Ovary (tissue), 9 donors: ENCODE results near the gene IL17RA. TPM values are rescaled to one million over a fixed set of nuclear protein-coding genes. Genes with fewer than 3 reads are reported as not detected.

Experiments
- DNase-seq, 5 donors: peaks; one replicate each; pipeline ENCODE4 v3.0.0-alpha.2; 2019 to 2020
- H3K27ac ChIP-seq, 2 donors: fragments of 200-600 bp; one replicate each; pipeline versions ENCODE4 v1.5.1 to v1.8.0; 2019 to 2022
- H3K27me3 ChIP-seq: fragments of 200-600 bp; one replicate; pipeline ENCODE4 v1.8.0; 2022
- H3K36me3 ChIP-seq: fragments of 200-600 bp; sonication (generic); one replicate; pipeline ENCODE4 v1.5.1; 2019
- H3K4me1 ChIP-seq: one replicate; pipeline ENCODE4 v1.8.1; 2013; ENCODE audit warnings: mild to moderate bottlenecking, moderate library complexity; ENCODE audit not compliant: insufficient read depth
- H3K4me3 ChIP-seq: fragments of 200-600 bp; sonication (generic); one replicate; pipeline ENCODE4 v1.5.1; 2017
- H3K9me3 ChIP-seq, 2 donors: fragments of 200-600 bp in 1 of 2; sonication (generic) in 1 of 2; one replicate each; pipeline versions ENCODE4 v1.5.1 to v1.8.1; 2013 to 2019; ENCODE audit warnings: mild to moderate bottlenecking in 1 of 2, moderate library complexity in 1 of 2
- EP300 ChIP-seq: sonication (generic); formaldehyde crosslinking; IDR thresholded peaks from one replicate; pipeline ENCODE4 v1.6.1; 2017; ENCODE audit warnings: antibody characterized with exemption
- POLR2A ChIP-seq: fragments of 450-650 bp; IDR thresholded peaks from one replicate; pipeline ENCODE4 v1.6.1; 2017; ENCODE audit warnings: antibody characterized with exemption, mild to moderate bottlenecking, moderate library complexity
- WGBS, 3 donors: extraction: QIAGEN DNeasy Blood & Tissue Kit in 1 of 3; methylation state at CpG; one replicate each; pipeline versions ENCODE4 v1.1.5 to v1.1.7; 2013 to 2017; 5-methylcytosine and 5-hydroxymethylcytosine counted together
- intact Hi-C, 4 donors: fragments of 100-400 bp; cut with DNase I; formaldehyde crosslinking; loops; one replicate each; pipeline versions ENCODE4 v1.11.0 to v1.15.1; 2022 to 2023
- polyA plus RNA-seq, 2 donors: library from polyadenylated mRNA; stranded (reverse); fragments of 200-250 nt in 1 of 2; fragments of 350-450 nt in 1 of 2; fragmentation: Illumina TruSeq in 1 of 2; extraction: RNeasy Lipid Tissue Mini Kit (QIAGEN cat#74804) in 1 of 2; gene quantifications; one replicate each; pipeline ENCODE4 v1.2.3, GENCODE V29; 2013 to 2014
- total RNA-seq, 7 donors: library from RNA; depleted of rRNA in 2 of 7; stranded (reverse); fragments of >200 nt in 2 of 7; fragmentation: NEBNext Ultra II Directional in 3 of 7; extraction: Animal tissue kit (Norgen Biotek cat#: 25700) in 3 of 7; gene quantifications; one replicate each; pipeline versions ENCODE4 v1.1.0 to v1.2.4, GENCODE V29; 2016 to 2023
- TF ChIP-seq, protein P1 (sequence below), 3 donors: fragments of 450-650 bp in 2 of 3; fragments of 200-600 bp in 1 of 3; IDR thresholded peaks; one replicate each; pipeline versions ENCODE4 v1.5.1 to v1.8.0; 2016 to 2022; ENCODE audit warnings: antibody characterized with exemption in 3 of 3, mild to moderate bottlenecking in 1 of 3
- donor health status: DM: no; HTN: no; CAD: no; lungs with moderate emphysema.
- donor health status: DM: no; HTN: no; CAD: no.
- donor health status: Bipolar disorder and iron deficiency.
- donor health status: DM: yes; HTN: yes; CAD: no.
- donor health status: DM: no; HTN: no; CAD: no.
- donor health status: DM: yes; HTN: yes; CAD: no.

The IL17RA gene
- total and polyA plus RNA-seq, 9 donors = 6.4 to 18.1 (median 13.1) TPM

- Histone ChIP-seq H3K4me1 (peaks cover 4% of the 10 kb centered on the region), H3K27ac (no peak overlapping the region), H3K9me3 (no peaks in the 10 kb centered on the region), H3K27me3 (no peaks in the 10 kb centered on the region), H3K36me3 (no peaks in the 10 kb centered on the region), H3K4me3 (no peak overlapping the region)
- intact Hi-C loops = loop anchor here in 1 of 4 donors (10.0 kb wide), 1 partner anchor 72 kb away; the partner anchor contains the start of gene HDHD5
- TF ChIP-seq EP300 = no peak
- TF ChIP-seq POLR2A = no peak
- TF ChIP-seq, protein P1, sequence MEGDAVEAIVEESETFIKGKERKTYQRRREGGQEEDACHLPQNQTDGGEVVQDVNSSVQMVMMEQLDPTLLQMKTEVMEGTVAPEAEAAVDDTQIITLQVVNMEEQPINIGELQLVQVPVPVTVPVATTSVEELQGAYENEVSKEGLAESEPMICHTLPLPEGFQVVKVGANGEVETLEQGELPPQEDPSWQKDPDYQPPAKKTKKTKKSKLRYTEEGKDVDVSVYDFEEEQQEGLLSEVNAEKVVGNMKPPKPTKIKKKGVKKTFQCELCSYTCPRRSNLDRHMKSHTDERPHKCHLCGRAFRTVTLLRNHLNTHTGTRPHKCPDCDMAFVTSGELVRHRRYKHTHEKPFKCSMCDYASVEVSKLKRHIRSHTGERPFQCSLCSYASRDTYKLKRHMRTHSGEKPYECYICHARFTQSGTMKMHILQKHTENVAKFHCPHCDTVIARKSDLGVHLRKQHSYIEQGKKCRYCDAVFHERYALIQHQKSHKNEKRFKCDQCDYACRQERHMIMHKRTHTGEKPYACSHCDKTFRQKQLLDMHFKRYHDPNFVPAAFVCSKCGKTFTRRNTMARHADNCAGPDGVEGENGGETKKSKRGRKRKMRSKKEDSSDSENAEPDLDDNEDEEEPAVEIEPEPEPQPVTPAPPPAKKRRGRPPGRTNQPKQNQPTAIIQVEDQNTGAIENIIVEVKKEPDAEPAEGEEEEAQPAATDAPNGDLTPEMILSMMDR (IDR thresholded peaks at IDR 0.05) = no peak
- WGBS, 3 donors = 90 to 91% (median 91%) methylated on average over 5 of the region's 5 CpGs
- no peak for DNase-seq
Observed at GRCh38 chr22:17083255-17083654, 1.5 kb upstream of the IL17RA start.

DNA sequence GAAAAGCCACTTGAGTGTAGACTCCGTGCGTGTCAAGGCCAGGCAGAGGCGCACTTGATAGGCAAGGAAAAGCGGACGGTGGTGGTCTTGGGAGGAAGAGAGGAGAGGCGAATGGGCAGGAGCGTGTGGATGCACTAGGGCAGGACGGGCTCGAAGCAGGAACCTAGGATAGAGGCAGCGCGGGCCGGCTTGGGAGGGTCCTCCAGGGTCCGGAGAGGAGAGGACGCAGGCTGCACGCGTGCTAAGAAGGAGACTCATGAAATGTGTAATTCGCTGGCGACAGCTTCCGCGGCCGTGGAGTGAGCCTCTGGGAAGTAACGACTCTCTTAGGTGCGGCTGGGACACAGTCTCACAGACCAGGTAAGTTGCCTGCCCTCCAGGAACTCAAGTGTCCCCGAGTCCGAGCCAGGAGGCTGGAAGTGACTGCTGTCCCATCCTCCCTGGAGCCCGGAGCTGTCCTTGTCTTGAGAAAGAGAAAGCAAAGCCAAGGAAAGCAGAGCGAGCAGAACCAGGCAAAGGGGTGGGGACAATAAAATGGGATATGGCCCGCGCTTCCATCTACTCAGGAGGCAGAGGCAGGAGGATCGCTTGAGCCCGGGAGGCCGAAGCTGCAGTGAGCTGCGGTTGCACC lies 874 bp upstream of the IL17RA start:
- intact Hi-C loops = loop anchor here in 1 of 4 donors (10.0 kb wide), 1 partner anchor 71 kb away; the partner anchor contains the start of gene HDHD5
- WGBS, 3 donors = 78 to 82% (median 81%) methylated on average over 33 of the region's 33 CpGs

GRCh38 chr22:17085277-17086181 lies 729 bp downstream of the IL17RA start:
- Histone ChIP-seq H3K9me3 (no peaks in the 10 kb centered on the region), H3K4me3 (peak overlapping the region; percentile 60), H3K4me1 (peaks cover 4% of the 10 kb centered on the region), H3K27me3 (no peaks in the 10 kb centered on the region), H3K36me3 (no peaks in the 10 kb centered on the region), H3K27ac (peak overlapping the region; percentile 68 to 70)
- intact Hi-C loops = loop anchor here in 1 of 4 donors (10.0 kb wide), 1 partner anchor 69 kb away; the partner anchor contains the start of gene HDHD5
- DNase-seq = peak in 4 of 5 donors; percentile 33 to 55 (median 52)
- WGBS, 3 donors = 5 to 9% (median 9%) methylated on average over 61 to 92 of the region's 92 CpGs
- TF ChIP-seq POLR2A (no peak), EP300 (no peak)
- TF ChIP-seq, protein P1 (IDR thresholded peaks at IDR 0.05) = no peak

More for the DNA sequence above, 874 bp upstream of the IL17RA start:
- Histone ChIP-seq H3K27me3 (no peaks in the 10 kb centered on the region), H3K27ac (no peak overlapping the region), H3K36me3 (no peaks in the 10 kb centered on the region), H3K4me1 (peaks cover 4% of the 10 kb centered on the region), H3K9me3 (no peaks in the 10 kb centered on the region), H3K4me3 (peak overlapping the region; percentile 60)
- peak in 3 of 5 donors; percentile 32 to 44 (median 44) for DNase-seq
- TF ChIP-seq, protein P1 (IDR thresholded peaks at IDR 0.05) = no peak

GRCh38 chr22:17086296-17086695 lies 1.5 kb downstream of the IL17RA start:
- no peak for DNase-seq
- WGBS, 3 donors = 80 to 82% (median 80%) methylated on average over 7 of the region's 7 CpGs
- Histone ChIP-seq H3K4me3 (no peak overlapping the region), H3K27ac (no peak overlapping the region), H3K36me3 (no peaks in the 10 kb centered on the region), H3K9me3 (no peaks in the 10 kb centered on the region), H3K27me3 (no peaks in the 10 kb centered on the region), H3K4me1 (peaks cover 4% of the 10 kb centered on the region)
- TF ChIP-seq POLR2A (no peak), EP300 (no peak)
- TF ChIP-seq, protein P1 (IDR thresholded peaks at IDR 0.05) = no peak
- intact Hi-C loops = loop anchor here in 1 of 4 donors (10.0 kb wide), 1 partner anchor 69 kb away; the partner anchor contains the start of gene HDHD5
